ENCODE data around the gene RNF217. TPM values are rescaled to one million over a fixed set of nuclear protein-coding genes. Genes with fewer than 3 reads are reported as not detected.

RNF217 gene
- total RNA-seq, 1 donor from 2014 or later, result 8.7 TPM

- no peak for DNase-seq (ENCODE audit: low read depth, low spot score)
- Mint-ChIP-seq H3K36me3 (ENCODE audit: low read depth) (peaks cover 29% of the 10 kb centered on the region), H3K27me3 (ENCODE audit: low read depth) (no peaks in the 10 kb centered on the region), H3K9me3 (peaks cover 13% of the 10 kb centered on the region), H3K4me1 (peaks cover 14% of the 10 kb centered on the region), H3K27ac (ENCODE audit: unreplicated experiment) (no peak overlapping the region), H3K4me3 (no peak overlapping the region)
- no peak for TF ChIP-seq CTCF (conservative IDR thresholded peaks at IDR 0.05)
Measured at GRCh38 chr6:124979294-124979678, 17.0 kb downstream of the RNF217 start.

DNA sequence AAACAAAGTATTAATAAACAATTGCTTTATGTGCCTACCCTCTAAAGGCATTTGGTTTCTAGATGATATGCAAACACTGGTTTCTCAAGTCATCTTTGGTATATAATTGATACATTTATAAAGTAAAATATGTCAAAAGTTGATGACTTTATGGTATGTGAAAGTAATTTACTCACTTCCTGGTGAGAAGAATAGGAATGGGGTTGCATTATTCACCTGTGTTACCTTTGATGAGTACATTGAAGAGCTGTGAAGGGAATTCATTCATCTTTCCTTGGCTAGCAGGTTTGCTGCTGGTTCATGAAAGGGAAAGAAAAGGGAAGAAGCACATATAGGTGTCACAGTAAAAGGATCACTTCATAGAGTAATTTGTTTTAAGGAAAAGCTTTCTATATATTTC is 20.4 kb downstream of the RNF217 start:
- peaks cover 29% of the 10 kb centered on the region for H3K36me3 Mint-ChIP-seq (ENCODE audit: low read depth)
- no peak for DNase-seq (ENCODE audit: low read depth, low spot score)
- TF ChIP-seq CTCF (conservative IDR thresholded peaks at IDR 0.05), result no peak
- no peak overlapping the region for H3K4me3 Mint-ChIP-seq
- no peaks in the 10 kb centered on the region for H3K27me3 Mint-ChIP-seq (ENCODE audit: low read depth)
- H3K9me3 Mint-ChIP-seq, result peaks cover 13% of the 10 kb centered on the region
- H3K4me1 Mint-ChIP-seq, result peaks cover 24% of the 10 kb centered on the region
- H3K27ac Mint-ChIP-seq (ENCODE audit: unreplicated experiment), result no peak overlapping the region

GRCh38 chr6:124983383-124984083 is 21.3 kb downstream of the RNF217 start:
- TF ChIP-seq CTCF (conservative IDR thresholded peaks at IDR 0.05), result no peak
- Mint-ChIP-seq H3K36me3 (ENCODE audit: low read depth) (peaks cover 21% of the 10 kb centered on the region), H3K27me3 (ENCODE audit: low read depth) (no peaks in the 10 kb centered on the region), H3K27ac (ENCODE audit: unreplicated experiment) (no peak overlapping the region), H3K4me1 (peaks cover 24% of the 10 kb centered on the region), H3K4me3 (no peak overlapping the region), H3K9me3 (peaks cover 12% of the 10 kb centered on the region)
- DNase-seq (ENCODE audit: low read depth, low spot score), result no peak

DNA sequence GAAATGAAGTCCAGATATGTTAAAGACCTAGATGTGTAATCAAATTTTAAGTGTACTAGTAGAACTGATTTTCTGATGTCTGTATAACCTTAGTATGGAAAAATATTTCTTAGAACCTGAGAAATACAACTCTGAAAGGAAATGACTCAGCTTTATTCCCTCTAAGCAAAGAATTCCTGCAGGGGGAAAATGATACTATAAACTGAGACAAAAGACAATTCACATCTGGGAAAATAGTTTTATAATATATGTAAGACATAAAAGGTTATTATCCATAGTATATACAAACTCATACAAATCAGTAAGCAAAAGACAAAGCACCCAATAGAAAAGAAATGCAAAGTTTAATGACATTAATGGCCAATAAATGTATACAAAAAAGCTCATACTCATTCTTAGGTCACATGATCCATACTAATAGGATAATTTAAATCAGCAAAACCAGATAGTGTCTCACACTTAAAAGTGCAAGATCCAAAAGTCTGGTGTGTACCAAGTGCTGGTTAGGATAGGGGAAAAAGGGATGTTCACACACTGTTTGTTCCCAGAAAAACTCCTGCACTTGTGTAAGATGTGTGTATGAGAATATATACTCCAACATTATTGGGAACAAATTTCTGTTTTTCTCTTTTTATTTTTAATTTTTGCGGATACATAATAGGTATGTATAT is 22.6 kb downstream of the RNF217 start:
- peaks cover 22% of the 10 kb centered on the region for H3K4me1 Mint-ChIP-seq
- peaks cover 3% of the 10 kb centered on the region for H3K9me3 Mint-ChIP-seq
- no peak overlapping the region for H3K27ac Mint-ChIP-seq (ENCODE audit: unreplicated experiment)
- no peak overlapping the region for H3K4me3 Mint-ChIP-seq
- no peak for DNase-seq (ENCODE audit: low read depth, low spot score)
- H3K36me3 Mint-ChIP-seq (ENCODE audit: low read depth), result peaks cover 11% of the 10 kb centered on the region
- no peaks in the 10 kb centered on the region for H3K27me3 Mint-ChIP-seq (ENCODE audit: low read depth)
- TF ChIP-seq CTCF (conservative IDR thresholded peaks at IDR 0.05), result no peak

DNA sequence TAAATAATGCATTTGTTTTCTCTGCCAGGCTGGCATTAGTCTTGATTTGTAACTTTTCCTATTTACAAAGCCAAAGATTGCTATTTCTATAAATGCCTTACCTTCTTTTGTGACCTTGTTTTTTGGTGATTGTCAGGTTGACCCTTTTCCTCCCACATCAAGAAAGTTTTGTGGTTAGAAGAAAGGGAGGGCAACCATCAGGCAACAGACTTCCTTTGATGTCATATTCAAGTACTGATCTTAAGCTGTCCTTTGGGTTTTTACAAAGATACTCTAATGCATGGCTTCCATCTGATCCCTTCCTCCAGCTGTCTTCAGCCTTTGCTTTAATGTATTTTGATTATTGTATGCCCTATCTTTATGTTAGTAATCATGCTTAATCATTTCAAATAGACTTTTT is 23.9 kb downstream of the RNF217 start:
- Mint-ChIP-seq H3K4me3 (no peak overlapping the region), H3K27me3 (ENCODE audit: low read depth) (no peaks in the 10 kb centered on the region), H3K36me3 (ENCODE audit: low read depth) (peaks cover 6% of the 10 kb centered on the region), H3K27ac (ENCODE audit: unreplicated experiment) (no peak overlapping the region), H3K9me3 (peaks cover 3% of the 10 kb centered on the region), H3K4me1 (peaks cover 17% of the 10 kb centered on the region)
- no peak for DNase-seq (ENCODE audit: low read depth, low spot score)
- TF ChIP-seq CTCF (conservative IDR thresholded peaks at IDR 0.05), result no peak
